ENCODE results near the gene MACO1.
"Not testable (repeated sequence)": the region's sequence is repeated elsewhere in the genome, so short reads cannot be mapped to it uniquely, and the experiment has no call there.

- not testable (repeated sequence) for TF ChIP-seq POLR2A, POLR2AphosphoS5 (IDR thresholded peaks at IDR 0.05; ENCODE audit: low read depth, low read length)
Observed at GRCh38 chr1:25397549-25397948, 33.1 kb upstream of the MACO1 start.

Measured in GM12892 (cell line).